Immature natural killer cell (primary cell): ENCODE results near the gene GRPEL2. TPM values are rescaled to one million over a fixed set of nuclear protein-coding genes. Genes with fewer than 3 reads are reported as not detected.

Source experiments
- DNase-seq, 3 donors: peaks; one replicate each; pipeline ENCODE4 v3.0.0; 2022; ENCODE audit warnings: mixed read lengths in 1 of 3
- H3K27ac Mint-ChIP-seq, 6 donors: one replicate each; pipeline ENCODE4 v1.8.0; 2020; ENCODE audit warnings: mixed read lengths in 6 of 6, mild to moderate bottlenecking in 5 of 6, inconsistent platforms in 4 of 6, moderate library complexity in 3 of 6
- H3K27me3 Mint-ChIP-seq, 3 donors: one replicate each; pipeline ENCODE4 v1.8.0; 2020 to 2021; ENCODE audit warnings: low read depth in 3 of 3, mild to moderate bottlenecking in 3 of 3, mixed read lengths in 3 of 3, moderate library complexity in 3 of 3, inconsistent platforms in 1 of 3
- H3K36me3 Mint-ChIP-seq, 3 donors: one replicate each; pipeline ENCODE4 v1.8.0; 2020; ENCODE audit warnings: mixed read lengths in 3 of 3, inconsistent platforms in 2 of 3, mild to moderate bottlenecking in 2 of 3
- H3K4me1 Mint-ChIP-seq, 2 donors: one replicate each; pipeline ENCODE4 v1.8.0; 2020; ENCODE audit warnings: inconsistent platforms in 2 of 2, mild to moderate bottlenecking in 2 of 2, mixed read lengths in 2 of 2, moderate library complexity in 1 of 2
- H3K4me3 Mint-ChIP-seq, 5 donors: one replicate each; pipeline ENCODE4 v1.8.0; 2020; ENCODE audit warnings: mild to moderate bottlenecking in 5 of 5, mixed read lengths in 5 of 5, inconsistent platforms in 3 of 5, moderate library complexity in 3 of 5
- H3K9me3 Mint-ChIP-seq, 6 donors: one replicate each; pipeline ENCODE4 v1.8.0; 2020; ENCODE audit warnings: mild to moderate bottlenecking in 6 of 6, mixed read lengths in 6 of 6, inconsistent platforms in 4 of 6, moderate library complexity in 3 of 6
- polyA plus RNA-seq, 3 donors: library from polyadenylated mRNA; unstranded; fragments of 300-500 nt; fragmentation: Illumina TruSeq; gene quantifications; one replicate each; pipeline ENCODE4 v1.2.3, GENCODE V29; 2021

GRPEL2 gene
- polyA plus RNA-seq, 3 donors from 2014 or later: 0.88 to 4.5 (median 2.6) TPM

DNA sequence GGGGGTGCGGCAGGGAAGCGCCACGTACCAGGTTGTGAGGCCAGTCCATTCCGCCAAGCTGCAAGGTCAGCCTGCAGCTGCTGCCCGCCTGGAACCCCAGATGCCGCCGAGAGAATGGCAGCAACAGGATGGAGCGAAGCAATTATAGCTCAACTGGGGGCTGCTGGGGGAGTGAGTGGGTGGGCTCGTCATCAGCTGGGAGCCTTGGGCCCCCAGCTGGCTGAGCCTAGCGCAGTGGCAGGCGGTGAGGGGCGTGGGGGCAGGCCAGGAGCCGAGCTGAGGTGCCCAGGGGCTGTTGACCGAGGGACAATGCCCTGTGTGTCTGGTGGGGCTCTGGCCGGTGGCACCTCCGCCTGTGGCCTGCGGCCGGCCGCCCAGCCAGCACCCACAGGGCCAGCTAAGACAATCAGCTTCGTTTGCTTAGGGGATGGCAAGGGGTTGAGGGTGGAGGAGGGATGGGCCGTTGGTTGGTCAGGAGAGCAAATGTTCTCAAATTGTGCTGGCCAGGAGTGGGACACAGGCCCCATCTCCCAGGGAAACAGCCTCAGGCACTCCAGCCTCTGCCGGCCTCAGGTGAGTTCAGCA is 34.0 kb downstream of the GRPEL2 start, which contains the start of gene IL17B:
Gene IL17B, minus strand, starts transcription at position 116 of the 585 bp plus-strand sequence. Its CDS starts 67 bp downstream, at position 49.
- H3K36me3 Mint-ChIP-seq: no peaks in the 10 kb centered on the region

DNA sequence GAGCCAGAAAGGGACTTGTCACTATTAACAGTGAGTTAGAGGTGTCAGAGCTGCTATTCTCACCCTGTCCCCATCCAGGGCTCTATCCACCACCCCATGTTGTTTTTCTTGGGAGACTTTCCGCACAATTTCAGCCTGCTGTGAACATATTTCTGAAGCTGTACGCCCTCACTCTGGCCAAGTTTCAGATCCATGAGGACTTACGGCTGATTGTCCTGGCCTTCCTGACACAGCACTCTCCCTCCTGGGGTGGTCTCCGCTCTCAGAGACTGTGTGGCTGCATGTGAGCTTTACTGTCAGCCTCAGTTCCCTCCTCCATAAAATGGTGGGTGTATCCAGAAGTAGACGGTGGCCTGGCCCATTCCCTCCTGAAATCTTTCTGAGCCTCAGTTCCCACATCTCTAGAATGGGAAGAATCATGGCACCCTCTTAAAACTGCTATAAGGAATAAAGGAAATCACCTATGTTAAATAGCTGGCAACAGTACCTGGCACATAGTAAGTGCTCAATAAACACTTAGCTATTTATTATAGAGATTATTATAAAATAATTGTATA is 34.6 kb downstream of the GRPEL2 start:
- H3K9me3 Mint-ChIP-seq: no peaks in the 10 kb centered on the region
- no peak overlapping the region for H3K27ac Mint-ChIP-seq
- H3K4me3 Mint-ChIP-seq: no peak overlapping the region
- no peaks in the 10 kb centered on the region for H3K36me3 Mint-ChIP-seq
- DNase-seq: no peak
- peaks cover 0 to 3% (median 2%) of the 10 kb centered on the region in 3 donors for H3K27me3 Mint-ChIP-seq
- H3K4me1 Mint-ChIP-seq: no peaks in the 10 kb centered on the region

More for the DNA sequence above, 34.0 kb downstream of the GRPEL2 start, which contains the start of gene IL17B:
- Mint-ChIP-seq H3K9me3 (no peaks in the 10 kb centered on the region), H3K4me1 (no peaks in the 10 kb centered on the region), H3K4me3 (no peak within 1 kb of the TSS), H3K27ac (no peak within 1 kb of the TSS), H3K27me3 (peaks cover 0 to 3% (median 2%) of the 10 kb centered on the region in 3 donors)
- no peak for DNase-seq

DNA sequence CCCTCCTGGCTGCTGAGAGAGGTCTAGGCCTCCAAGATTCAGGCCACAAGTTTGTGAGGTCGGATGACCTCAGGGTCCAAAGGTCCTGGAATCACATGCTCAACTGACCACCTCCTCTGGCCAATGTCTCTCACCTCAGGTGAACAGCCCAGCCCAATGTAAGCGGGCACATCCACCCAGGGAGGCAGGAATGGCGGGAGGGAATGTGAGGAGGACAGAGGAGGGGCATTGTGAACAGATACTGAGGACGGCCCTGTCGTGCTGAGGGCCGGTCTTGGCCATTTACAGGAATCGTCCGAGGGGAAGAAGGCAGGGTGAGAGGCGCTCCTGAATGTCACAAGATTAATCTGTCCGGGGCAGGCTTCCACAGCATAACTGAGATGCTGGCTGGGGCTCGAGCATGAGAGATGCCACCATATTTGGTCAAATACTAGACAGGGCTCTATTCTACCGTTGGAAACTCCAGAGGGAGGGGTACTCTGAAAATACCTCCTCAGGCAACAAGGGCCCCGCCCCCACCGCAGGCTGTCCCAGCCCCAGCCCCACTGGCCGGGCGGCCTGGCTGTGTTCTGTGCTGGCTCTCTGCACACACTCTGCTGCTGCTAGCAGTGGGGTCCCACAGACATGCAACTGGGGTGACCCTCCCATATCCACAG is 35.3 kb downstream of the GRPEL2 start:
- H3K27me3 Mint-ChIP-seq: peaks cover 0 to 3% (median 2%) of the 10 kb centered on the region in 3 donors
- no peak overlapping the region for H3K4me3 Mint-ChIP-seq
- H3K36me3 Mint-ChIP-seq: no peaks in the 10 kb centered on the region
- H3K9me3 Mint-ChIP-seq: no peaks in the 10 kb centered on the region
- H3K27ac Mint-ChIP-seq: no peak overlapping the region
- DNase-seq: no peak
- no peaks in the 10 kb centered on the region for H3K4me1 Mint-ChIP-seq

DNA sequence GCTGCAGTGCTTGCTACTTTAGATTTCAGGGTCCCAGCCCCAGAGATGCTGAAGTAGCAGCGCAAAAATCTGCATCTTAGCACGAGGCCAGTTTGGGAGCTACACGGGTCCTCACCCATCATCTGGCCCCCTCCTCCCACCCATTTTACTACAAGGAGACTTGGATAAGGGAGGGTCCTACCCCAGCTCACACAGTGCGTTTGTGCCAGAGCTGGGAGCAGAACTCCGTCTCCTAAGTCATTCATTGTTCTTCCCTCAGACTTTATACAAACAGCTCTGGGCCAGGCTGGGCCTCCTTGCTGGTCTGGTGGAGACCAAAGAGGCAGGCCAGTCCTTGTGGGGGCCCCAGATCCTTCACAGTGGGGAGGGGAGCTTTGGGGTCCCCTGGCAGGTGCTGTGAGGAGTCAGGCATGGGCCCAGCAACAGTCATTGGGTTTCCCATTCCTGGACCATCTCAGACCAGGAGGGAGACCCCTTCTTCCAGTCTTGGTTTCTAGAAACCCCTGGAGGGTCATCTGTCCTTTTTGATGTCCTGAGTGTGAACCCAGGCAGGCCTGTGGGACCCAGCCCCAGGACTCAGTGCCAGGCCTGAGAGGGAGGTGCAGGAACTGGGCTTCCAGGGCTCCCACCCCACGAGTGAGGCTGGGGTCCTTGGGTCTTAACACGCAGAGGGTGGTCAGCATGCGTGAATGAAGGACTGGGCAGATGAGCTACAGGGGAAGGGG is 36.1 kb downstream of the GRPEL2 start:
- Mint-ChIP-seq H3K9me3 (no peaks in the 10 kb centered on the region), H3K4me1 (no peaks in the 10 kb centered on the region), H3K4me3 (no peak overlapping the region), H3K36me3 (no peaks in the 10 kb centered on the region), H3K27me3 (peaks cover 0 to 2% (median 1%) of the 10 kb centered on the region in 3 donors), H3K27ac (no peak overlapping the region)
- no peak for DNase-seq

DNA sequence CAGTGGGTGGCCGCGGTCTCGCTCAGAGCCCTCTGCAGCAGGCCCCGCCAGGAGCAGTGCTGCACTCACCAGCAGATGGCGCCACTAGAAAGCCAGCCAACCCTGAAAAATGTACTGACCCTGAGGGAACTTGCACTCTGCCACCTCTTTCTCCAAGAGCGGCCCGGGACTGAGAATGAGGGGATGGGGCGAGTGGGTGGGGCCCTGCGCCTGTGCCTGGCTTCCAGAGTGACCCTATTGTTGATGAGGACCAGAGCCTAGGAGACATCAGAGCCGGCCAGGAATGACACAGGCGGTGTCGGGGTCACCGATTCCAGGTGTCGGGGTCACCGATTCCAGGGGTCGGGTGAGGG is 36.7 kb downstream of the GRPEL2 start:
- no peak overlapping the region for H3K4me3 Mint-ChIP-seq
- peaks cover 0 to 2% (median 1%) of the 10 kb centered on the region in 3 donors for H3K27me3 Mint-ChIP-seq
- H3K36me3 Mint-ChIP-seq: no peaks in the 10 kb centered on the region
- H3K4me1 Mint-ChIP-seq: no peaks in the 10 kb centered on the region
- H3K27ac Mint-ChIP-seq: no peak overlapping the region
- DNase-seq: peak; percentile 46 to 59 (median 48)
- H3K9me3 Mint-ChIP-seq: no peaks in the 10 kb centered on the region

DNA sequence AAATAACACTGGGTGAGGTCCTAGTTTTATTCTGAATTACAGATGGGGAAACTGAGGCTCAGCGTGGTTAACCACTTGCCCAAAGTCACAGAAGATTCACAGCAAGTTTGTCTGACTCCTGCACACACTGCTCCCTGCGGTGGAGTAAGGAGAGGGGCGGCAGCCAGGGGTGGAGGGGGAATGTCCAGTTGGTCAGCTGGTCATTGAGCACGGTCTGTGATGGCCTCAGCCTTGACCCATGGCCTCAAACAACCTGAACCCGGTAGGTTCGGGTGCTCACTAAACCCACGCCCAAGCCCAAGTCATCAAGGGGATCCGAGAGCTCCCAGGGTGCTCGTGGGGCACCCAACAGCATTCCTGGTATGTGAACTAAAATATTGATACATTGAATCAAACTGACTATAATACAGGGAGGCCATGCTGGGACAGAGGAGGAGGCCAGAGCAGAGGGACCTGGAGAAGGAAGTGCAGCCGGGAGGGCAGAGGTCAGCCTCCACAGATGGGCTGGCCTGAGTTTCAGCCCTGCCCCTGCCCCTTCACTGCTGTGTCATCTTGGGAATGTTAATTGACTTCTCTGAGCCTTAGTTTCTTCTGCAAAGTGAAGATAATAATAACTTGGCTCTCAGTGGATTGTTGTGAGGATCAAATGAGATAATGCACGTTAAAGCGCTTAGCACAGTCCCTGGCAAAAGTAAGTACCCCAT is 37.4 kb downstream of the GRPEL2 start:
- Mint-ChIP-seq H3K36me3 (no peaks in the 10 kb centered on the region), H3K27ac (no peak overlapping the region), H3K4me3 (no peak overlapping the region), H3K27me3 (peaks cover 0 to 2% (median 1%) of the 10 kb centered on the region in 3 donors), H3K9me3 (no peaks in the 10 kb centered on the region), H3K4me1 (no peaks in the 10 kb centered on the region)
- DNase-seq: no peak

DNA sequence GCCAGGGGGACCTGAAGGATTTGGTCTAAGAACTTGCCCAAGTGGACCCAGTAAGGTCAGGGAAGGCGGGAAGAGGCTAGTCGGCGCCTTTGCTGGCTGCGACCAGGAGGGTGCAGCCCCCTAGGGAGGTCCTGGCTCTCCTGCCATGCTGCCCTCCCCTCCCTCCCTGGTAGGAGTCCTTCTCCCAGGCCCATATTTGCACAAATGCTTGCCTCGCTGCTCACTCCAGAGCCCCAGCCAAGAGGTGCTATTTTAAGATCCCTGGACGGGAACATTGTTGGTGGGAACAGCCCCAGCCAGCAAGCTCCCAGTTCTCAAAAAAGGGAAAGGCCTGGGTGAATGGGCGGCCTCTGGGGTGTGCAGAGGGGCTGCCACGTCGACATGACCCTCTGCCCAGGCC is 38.1 kb downstream of the GRPEL2 start:
- Mint-ChIP-seq H3K36me3 (no peaks in the 10 kb centered on the region), H3K4me1 (no peaks in the 10 kb centered on the region), H3K4me3 (no peak overlapping the region), H3K9me3 (no peaks in the 10 kb centered on the region), H3K27ac (no peak overlapping the region), H3K27me3 (peaks cover under 1 to 2% (median 1%) of the 10 kb centered on the region in 3 donors)
- DNase-seq: no peak

DNA sequence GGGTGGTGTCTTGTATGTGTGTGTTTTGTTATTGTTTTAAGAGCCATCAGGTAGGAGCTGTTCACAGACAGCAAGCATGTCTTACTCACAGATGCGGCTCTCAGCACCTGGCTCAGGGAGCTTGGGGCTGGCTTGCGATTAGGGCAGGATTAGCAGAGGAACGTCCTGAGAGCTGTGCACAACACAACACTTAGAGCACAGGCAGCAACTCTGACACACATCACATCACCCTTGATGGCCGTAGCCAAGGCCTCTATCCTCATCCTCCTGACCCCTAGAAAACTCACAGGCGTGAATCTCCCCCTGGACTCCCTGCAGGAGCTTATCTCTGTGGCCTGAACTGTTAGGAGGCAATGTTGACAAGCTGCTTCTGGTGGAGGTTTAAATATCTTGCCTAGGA is 40.9 kb downstream of the GRPEL2 start:
- H3K4me1 Mint-ChIP-seq: no peaks in the 10 kb centered on the region
- no peak overlapping the region for H3K4me3 Mint-ChIP-seq
- no peak overlapping the region for H3K27ac Mint-ChIP-seq
- no peaks in the 10 kb centered on the region for H3K9me3 Mint-ChIP-seq
- H3K36me3 Mint-ChIP-seq: no peaks in the 10 kb centered on the region
- no peak for DNase-seq
- peaks cover 1 to 4% (median 2%) of the 10 kb centered on the region in 3 donors for H3K27me3 Mint-ChIP-seq

DNA sequence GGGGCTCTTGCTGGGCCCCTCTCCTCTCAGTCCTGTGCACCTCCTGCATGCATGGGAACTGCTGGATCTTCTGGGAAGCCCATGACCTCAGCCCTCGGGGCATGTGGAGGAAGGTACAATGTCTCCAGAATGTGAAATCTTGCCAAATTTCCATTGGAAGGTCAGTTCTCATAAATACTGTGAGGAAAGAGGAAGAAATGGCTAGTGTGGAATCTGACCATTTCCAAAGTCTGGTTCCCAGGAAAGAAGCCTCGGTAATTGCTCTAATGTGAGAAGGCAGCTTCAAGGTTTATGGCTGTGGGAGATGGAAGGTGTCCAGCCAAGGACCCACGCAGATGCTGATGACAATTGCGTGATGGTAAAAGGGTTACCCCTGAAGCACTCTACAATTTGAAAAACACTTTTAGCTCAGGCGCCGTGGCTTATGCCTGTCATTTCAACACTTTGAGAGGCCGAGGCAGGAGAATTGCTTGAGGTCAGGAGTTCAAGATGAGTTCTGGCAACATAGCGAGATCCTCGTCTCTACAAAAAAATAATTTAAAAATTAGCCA is 41.9 kb downstream of the GRPEL2 start:
- no peaks in the 10 kb centered on the region for H3K9me3 Mint-ChIP-seq
- H3K27me3 Mint-ChIP-seq: peaks cover 0 to 2% (median 2%) of the 10 kb centered on the region in 3 donors
- no peaks in the 10 kb centered on the region for H3K4me1 Mint-ChIP-seq
- no peak for DNase-seq
- no peak overlapping the region for H3K27ac Mint-ChIP-seq
- H3K36me3 Mint-ChIP-seq: no peaks in the 10 kb centered on the region
- no peak overlapping the region for H3K4me3 Mint-ChIP-seq

DNA sequence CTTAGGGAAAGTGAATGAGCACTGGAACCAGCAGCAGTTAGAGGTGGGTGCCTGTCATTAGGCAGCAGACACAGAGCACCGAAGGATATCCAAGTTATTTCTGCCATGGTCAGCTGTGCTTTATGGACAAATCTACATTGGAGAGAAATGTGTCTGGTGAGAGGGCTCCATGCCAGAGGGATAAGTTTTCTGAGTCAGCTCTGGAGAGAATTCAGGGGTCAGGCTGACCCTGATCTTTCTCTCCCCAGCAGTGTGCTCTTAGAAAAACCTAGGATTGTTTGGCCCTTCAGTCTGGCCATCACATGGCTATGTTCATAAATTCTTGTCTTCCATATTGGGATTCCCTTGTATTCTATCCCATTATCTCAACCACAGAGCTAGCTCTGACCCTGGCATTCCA is 42.7 kb downstream of the GRPEL2 start:
- Mint-ChIP-seq H3K4me1 (no peaks in the 10 kb centered on the region), H3K9me3 (no peaks in the 10 kb centered on the region)
- no peak for DNase-seq

DNA sequence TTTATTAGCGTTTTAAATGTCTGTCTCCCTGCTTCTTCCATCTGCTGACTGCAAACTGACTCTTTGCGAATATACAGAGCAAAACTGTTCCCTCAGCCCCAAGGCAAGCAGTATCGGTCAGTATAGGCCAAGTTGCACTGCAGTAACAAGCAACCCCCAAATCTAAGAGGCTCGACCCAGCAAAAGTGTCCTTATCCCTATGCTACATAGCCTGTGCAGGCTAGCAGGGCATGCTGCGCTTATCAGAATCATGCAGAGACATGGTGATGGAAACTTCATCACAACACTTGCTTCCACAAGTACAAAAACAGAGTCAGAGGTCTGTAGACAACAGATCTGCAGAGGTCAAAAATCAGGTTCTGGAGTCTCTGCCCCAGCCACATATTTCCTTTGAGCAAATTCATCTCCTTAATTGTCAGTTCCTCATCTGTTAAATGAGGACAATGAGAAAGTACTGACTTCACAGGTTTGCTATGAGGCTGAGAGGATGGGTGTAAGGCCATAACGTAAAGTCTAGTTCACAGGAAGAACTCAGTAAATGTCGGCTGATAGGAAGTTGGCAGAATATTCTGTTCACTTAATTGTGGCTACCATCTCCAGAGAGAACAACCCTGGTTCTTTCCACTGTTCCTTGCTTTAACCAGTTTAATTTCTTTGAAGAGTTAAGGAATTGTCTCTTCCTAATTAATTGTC is 43.3 kb downstream of the GRPEL2 start:
- Mint-ChIP-seq H3K4me3 (no peak overlapping the region), H3K4me1 (no peaks in the 10 kb centered on the region), H3K9me3 (no peaks in the 10 kb centered on the region), H3K36me3 (no peaks in the 10 kb centered on the region), H3K27ac (no peak overlapping the region), H3K27me3 (peaks cover 2 to 4% (median 2%) of the 10 kb centered on the region in 3 donors)
- no peak for DNase-seq

More for the DNA sequence above, 42.7 kb downstream of the GRPEL2 start:
- Mint-ChIP-seq H3K27me3 (peaks cover 2% of the 10 kb centered on the region in 3 donors), H3K36me3 (no peaks in the 10 kb centered on the region), H3K27ac (no peak overlapping the region), H3K4me3 (no peak overlapping the region)

DNA sequence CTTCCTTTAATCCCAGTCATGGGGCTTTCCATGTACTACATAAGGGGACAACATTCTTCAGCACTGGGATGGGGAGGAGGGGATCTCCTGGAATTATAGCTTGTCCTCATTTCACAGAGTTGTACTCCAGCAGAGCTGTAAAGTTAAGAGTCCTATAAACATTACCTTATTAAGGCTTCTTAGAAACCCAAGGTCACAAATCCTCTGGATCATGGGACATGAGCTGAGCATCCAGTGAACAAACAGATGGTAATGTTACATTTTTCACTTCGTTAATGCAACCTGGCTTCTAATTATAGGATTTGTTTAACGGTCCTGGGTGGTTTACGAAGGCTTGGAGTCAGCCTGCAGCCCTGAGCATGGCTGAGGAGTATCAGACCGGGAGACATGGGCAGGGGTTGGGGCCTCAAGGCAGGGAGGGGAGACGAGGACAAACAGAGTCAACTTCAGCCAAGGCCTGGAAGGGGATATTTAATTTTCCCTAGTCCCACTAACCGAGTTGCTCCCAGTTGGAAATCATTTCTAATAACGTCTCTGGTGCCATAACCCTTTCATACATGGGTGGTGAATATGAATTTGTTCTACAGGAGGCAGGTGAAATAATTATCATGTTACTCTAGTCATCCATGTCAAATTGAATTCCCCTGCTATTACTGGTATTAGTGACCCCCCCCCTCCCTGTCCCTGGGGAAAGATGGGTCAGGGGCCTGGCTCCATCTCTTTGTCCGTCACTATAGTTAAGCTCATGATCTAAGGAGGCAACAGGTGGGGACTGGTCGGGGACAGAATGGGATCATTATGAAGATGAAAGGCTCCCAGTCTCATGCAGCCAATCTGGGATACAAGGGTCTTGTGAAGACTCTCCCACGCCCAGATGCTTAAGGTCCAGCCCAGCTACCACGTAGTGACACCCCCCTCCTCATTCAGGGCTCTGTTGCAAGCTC is 44.5 kb downstream of the GRPEL2 start:
- H3K27me3 Mint-ChIP-seq: peaks cover 2 to 4% (median 2%) of the 10 kb centered on the region in 3 donors
- H3K4me1 Mint-ChIP-seq: no peaks in the 10 kb centered on the region
- no peaks in the 10 kb centered on the region for H3K36me3 Mint-ChIP-seq
- H3K27ac Mint-ChIP-seq: no peak overlapping the region
- no peak overlapping the region for H3K4me3 Mint-ChIP-seq
- no peaks in the 10 kb centered on the region for H3K9me3 Mint-ChIP-seq
- no peak for DNase-seq
